Coronary artery (tissue), 2 donors: Measurements from ENCODE around the gene SPRED2.
A peak's percentile ranks its signal among the peaks of the same experiment; 100 is the strongest.

ENCODE experiments used
- DNase-seq: peaks from one replicate; pipeline ENCODE4 v3.0.0-alpha.2; 2017; ENCODE audit warnings: low spot score
- H3K27ac ChIP-seq, 2 donors: fragments of 200-600 bp; sonication (generic); one replicate each; pipeline ENCODE4 v1.5.1; 2016 to 2019
- H3K4me3 ChIP-seq: fragments of 200-600 bp; sonication (generic); 2 replicates; pipeline ENCODE4 v1.5.1; 2016; ENCODE audit warnings: mild to moderate bottlenecking, moderate library complexity
- TF ChIP-seq, protein P1 (sequence below): fragments of 200-600 bp; sonication (generic); IDR thresholded peaks from one replicate; pipeline ENCODE4 v1.5.1; 2019; ENCODE audit warnings: antibody characterized with exemption

The SPRED2 gene

DNA sequence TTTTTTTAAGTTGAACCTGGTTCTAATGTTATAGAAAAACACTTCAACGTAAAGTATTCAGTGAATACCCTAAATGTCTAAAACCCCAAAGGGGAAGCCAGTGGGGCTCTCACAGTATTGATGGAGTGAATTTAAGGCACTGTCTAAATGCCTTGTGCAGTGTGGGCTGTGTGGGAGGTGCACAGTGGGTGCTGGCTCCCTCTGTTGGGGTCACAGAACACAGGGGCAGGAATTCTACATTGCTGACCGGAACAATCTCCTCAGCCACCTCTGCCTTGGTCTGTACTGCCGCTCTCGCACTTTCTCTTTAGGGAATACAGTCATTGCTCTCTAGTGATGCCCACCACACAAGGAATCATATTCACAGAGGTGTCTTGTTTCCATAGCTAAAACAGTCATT, 45.4 kb downstream of the SPRED2 start:
- no peak overlapping the region for H3K27ac ChIP-seq
- TF ChIP-seq, protein P1, sequence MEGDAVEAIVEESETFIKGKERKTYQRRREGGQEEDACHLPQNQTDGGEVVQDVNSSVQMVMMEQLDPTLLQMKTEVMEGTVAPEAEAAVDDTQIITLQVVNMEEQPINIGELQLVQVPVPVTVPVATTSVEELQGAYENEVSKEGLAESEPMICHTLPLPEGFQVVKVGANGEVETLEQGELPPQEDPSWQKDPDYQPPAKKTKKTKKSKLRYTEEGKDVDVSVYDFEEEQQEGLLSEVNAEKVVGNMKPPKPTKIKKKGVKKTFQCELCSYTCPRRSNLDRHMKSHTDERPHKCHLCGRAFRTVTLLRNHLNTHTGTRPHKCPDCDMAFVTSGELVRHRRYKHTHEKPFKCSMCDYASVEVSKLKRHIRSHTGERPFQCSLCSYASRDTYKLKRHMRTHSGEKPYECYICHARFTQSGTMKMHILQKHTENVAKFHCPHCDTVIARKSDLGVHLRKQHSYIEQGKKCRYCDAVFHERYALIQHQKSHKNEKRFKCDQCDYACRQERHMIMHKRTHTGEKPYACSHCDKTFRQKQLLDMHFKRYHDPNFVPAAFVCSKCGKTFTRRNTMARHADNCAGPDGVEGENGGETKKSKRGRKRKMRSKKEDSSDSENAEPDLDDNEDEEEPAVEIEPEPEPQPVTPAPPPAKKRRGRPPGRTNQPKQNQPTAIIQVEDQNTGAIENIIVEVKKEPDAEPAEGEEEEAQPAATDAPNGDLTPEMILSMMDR, result no peak
- no peak for DNase-seq
- no peak overlapping the region for H3K4me3 ChIP-seq

- TF ChIP-seq, protein P1, result no peak
- DNase-seq, result no peak
- no peak overlapping the region for H3K27ac ChIP-seq
- H3K4me3 ChIP-seq, result no peak overlapping the region
Observed at GRCh38 chr2:65386344-65386743, 46.1 kb downstream of the SPRED2 start.

GRCh38 chr2:65383541-65384488, 48.6 kb downstream of the SPRED2 start:
- H3K27ac ChIP-seq, result peak overlapping the region; percentile 33 to 57
- H3K4me3 ChIP-seq, result peak overlapping the region; percentile 51
- TF ChIP-seq, protein P1, result no peak
- DNase-seq, result no peak

DNA sequence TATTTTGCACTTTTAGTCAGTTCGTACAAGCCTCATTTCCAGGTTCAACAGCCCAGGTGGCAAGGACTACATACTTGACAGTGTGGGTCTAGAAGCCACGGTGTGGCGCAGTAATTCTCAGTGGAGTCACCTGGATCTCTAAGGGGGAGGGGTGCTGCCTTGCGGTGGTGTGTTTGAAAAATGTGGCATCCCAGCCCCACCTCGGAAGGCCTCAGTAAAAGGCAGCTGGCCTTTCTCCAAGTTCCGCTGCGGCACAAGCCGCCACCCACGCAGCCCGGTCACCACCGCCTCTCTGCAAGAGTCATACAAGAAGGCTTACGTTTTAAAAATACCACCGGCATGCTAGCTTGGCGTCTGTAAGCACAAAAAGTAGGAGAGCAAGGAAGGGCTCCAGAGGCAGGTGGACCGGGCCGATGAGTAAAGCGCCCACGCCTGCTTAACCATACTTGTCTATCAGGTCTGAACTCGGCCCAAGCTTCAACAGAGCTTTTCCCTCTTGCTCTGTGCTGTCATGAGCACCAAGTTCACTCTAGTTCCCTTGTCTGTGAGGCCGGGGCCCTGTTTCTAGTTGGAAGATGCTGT, 49.5 kb downstream of the SPRED2 start:
- Histone ChIP-seq H3K4me3 (peak overlapping the region; percentile 51), H3K27ac (peak overlapping the region; percentile 33 to 57)
- peak; percentile 87 for DNase-seq
- TF ChIP-seq, protein P1, result no peak

- no peak for DNase-seq
- no peak overlapping the region for H3K27ac ChIP-seq
- H3K4me3 ChIP-seq, result no peak overlapping the region
- TF ChIP-seq, protein P1, result no peak
Observed at GRCh38 chr2:65382323-65382722, 50.1 kb downstream of the SPRED2 start.

DNA sequence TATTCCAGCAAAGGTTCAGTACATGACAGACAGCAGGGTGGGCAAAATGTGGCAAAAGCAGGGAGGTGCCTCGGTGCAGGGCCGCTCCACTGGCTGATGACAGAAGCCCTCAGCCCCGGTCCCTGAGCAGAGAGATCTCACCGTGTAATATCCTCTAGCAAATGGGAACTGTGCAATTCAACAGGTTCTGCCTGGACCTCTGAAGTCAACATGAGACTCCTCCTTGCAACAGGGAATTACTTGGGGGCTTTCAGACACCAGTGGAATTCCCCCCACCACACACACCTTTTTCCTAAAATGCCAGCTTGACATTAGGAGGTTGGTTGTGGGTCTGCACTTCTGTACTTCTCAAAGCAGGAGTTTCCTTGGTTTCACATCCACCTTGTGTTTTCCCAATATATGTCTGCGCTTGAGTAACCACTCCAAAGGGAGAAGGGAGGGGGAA, 50.8 kb downstream of the SPRED2 start:
- no peak for DNase-seq
- no peak overlapping the region for H3K4me3 ChIP-seq
- TF ChIP-seq, protein P1, result no peak
- H3K27ac ChIP-seq, result no peak overlapping the region
